GM12872 (cell line): ENCODE data around the gene RUFY1.

Experiments
- TF ChIP-seq, protein P1 (sequence below): IDR thresholded peaks from 3 replicates; pipeline ENCODE4 v1.5.1; 2011; ENCODE audit warnings: low read depth, mild to moderate bottlenecking, low read length, moderate library complexity; ENCODE audit not compliant: insufficient read depth

Gene RUFY1

DNA sequence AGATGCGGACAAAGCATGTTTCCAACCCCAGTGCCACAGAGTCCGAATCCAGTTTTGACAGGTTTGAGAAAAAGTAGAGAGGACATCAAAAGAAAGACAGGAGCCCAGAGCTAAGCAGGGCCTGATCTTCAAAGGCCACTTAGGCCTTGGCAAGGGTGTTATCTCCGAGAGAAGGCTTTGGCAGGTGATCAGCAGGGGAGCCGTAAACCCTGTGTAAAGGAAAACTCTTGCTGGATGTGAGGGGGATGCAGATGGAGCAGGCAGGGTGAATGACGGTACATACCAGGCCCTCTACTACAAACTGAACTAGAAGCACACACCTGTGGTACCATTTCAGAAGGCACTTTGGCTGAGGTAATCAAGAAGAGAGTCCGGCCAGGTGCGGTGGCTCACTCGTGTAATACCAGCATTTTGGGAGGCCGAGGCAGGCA, 74.5 kb downstream of the RUFY1 start:
- TF ChIP-seq, protein P1, sequence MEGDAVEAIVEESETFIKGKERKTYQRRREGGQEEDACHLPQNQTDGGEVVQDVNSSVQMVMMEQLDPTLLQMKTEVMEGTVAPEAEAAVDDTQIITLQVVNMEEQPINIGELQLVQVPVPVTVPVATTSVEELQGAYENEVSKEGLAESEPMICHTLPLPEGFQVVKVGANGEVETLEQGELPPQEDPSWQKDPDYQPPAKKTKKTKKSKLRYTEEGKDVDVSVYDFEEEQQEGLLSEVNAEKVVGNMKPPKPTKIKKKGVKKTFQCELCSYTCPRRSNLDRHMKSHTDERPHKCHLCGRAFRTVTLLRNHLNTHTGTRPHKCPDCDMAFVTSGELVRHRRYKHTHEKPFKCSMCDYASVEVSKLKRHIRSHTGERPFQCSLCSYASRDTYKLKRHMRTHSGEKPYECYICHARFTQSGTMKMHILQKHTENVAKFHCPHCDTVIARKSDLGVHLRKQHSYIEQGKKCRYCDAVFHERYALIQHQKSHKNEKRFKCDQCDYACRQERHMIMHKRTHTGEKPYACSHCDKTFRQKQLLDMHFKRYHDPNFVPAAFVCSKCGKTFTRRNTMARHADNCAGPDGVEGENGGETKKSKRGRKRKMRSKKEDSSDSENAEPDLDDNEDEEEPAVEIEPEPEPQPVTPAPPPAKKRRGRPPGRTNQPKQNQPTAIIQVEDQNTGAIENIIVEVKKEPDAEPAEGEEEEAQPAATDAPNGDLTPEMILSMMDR = no peak

DNA sequence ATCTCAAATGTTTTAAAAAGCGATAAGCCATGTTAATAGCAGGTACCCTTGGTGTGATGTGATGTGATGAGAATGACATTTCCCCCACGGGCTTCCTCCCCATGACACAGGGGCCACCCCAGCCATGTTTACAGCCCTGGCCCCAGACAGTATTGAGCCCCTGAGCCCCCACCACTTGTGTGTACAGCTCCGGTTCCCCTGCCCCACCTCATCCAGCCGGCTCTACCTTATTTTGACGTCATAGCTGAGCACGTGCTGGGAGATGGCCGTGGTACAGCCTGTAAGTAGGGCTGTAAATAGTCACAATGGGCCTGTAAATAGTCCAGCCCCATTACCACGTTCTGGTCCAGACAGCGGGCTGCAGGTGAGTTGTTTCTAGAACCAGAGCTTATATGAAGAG, 98.1 kb downstream of the RUFY1 start:
- TF ChIP-seq, protein P1 = no peak
